Liver (tissue), 9 donors: ENCODE results near the gene ARHGAP35. TPM values are rescaled to one million over a fixed set of nuclear protein-coding genes. Genes with fewer than 3 reads are reported as not detected.

Source experiments
- DNase-seq: peaks from one replicate; pipeline ENCODE4 v3.0.0-alpha.2; 2017; ENCODE audit warnings: low spot score
- H3K27ac ChIP-seq, 2 donors: one replicate each; pipeline ENCODE4 v1.7.0; 2013; ENCODE audit warnings: inconsistent platforms in 2 of 2, low read length in 2 of 2, control low read depth in 1 of 2, low read depth in 1 of 2, mild to moderate bottlenecking in 1 of 2
- H3K27me3 ChIP-seq, 4 donors: one replicate each; pipeline versions ENCODE4 v1.6.1 to v1.7.0; 2013; ENCODE audit warnings: low read length in 3 of 4, inconsistent platforms in 1 of 4, mild to moderate bottlenecking in 1 of 4, moderate library complexity in 1 of 4; ENCODE audit not compliant: control insufficient read depth in 4 of 4, insufficient read depth in 4 of 4
- H3K36me3 ChIP-seq, 4 donors: one replicate each; pipeline versions ENCODE4 v1.6.1 to v1.7.0; 2013; ENCODE audit warnings: low read length in 3 of 4, mild to moderate bottlenecking in 3 of 4, low read depth in 1 of 4, moderate library complexity in 1 of 4; ENCODE audit not compliant: control insufficient read depth in 4 of 4, insufficient read depth in 3 of 4
- H3K4me1 ChIP-seq, 4 donors: one replicate each; pipeline versions ENCODE4 v1.6.1 to v1.7.0; 2013; ENCODE audit warnings: low read length in 3 of 4, mild to moderate bottlenecking in 3 of 4, moderate library complexity in 1 of 4; ENCODE audit not compliant: control insufficient read depth in 4 of 4, insufficient read depth in 4 of 4
- H3K4me3 ChIP-seq, 3 donors: one replicate each; pipeline versions ENCODE4 v1.6.1 to v1.7.0; 2013; ENCODE audit warnings: low read length in 3 of 3, control low read depth in 1 of 3, low read depth in 1 of 3, mild to moderate bottlenecking in 1 of 3
- H3K9ac ChIP-seq, 2 donors: one replicate each; pipeline ENCODE4 v1.7.0; 2013; ENCODE audit warnings: low read length in 2 of 2, mild to moderate bottlenecking in 2 of 2, moderate library complexity in 2 of 2, control low read depth in 1 of 2, low read depth in 1 of 2
- H3K9me3 ChIP-seq, 4 donors: one replicate each; pipeline versions ENCODE4 v1.6.1 to v1.7.0; 2013; ENCODE audit warnings: low read length in 3 of 4; ENCODE audit not compliant: control insufficient read depth in 4 of 4
- ATF3 ChIP-seq: IDR thresholded peaks from 2 replicates; pipeline ENCODE4 v1.6.1; 2016; ENCODE audit warnings: antibody characterized with exemption
- CTCF ChIP-seq: fragments of 150-350 bp; IDR thresholded peaks from 2 replicates; pipeline ENCODE4 v1.5.1; 2017; ENCODE audit warnings: improper control_type of control experiment, low read depth, low read length; ENCODE audit not compliant: missing input control
- EGR1 ChIP-seq, 2 donors: IDR thresholded peaks; 2 replicates each; pipeline ENCODE4 v1.6.1; 2016 to 2018; ENCODE audit warnings: antibody characterized with exemption in 2 of 2, low read depth in 2 of 2
- FOXA1 ChIP-seq: IDR thresholded peaks from 2 replicates; pipeline ENCODE4 v1.6.1; 2016; ENCODE audit warnings: antibody characterized with exemption
- FOXA2 ChIP-seq: IDR thresholded peaks from 2 replicates; pipeline ENCODE4 v1.6.1; 2016; ENCODE audit warnings: antibody characterized with exemption
- GABPA ChIP-seq, 2 donors: IDR thresholded peaks in 1 of 2; conservative IDR thresholded peaks in 1 of 2; 2 replicates each; pipeline ENCODE4 v1.6.1; 2016; ENCODE audit warnings: antibody characterized with exemption in 2 of 2, mild to moderate bottlenecking in 1 of 2, moderate library complexity in 1 of 2
- HNF4A ChIP-seq, 2 donors: conservative IDR thresholded peaks; 2 replicates each; pipeline ENCODE4 v1.6.1; 2016; ENCODE audit warnings: antibody characterized with exemption in 2 of 2, mild to moderate bottlenecking in 2 of 2
- HNF4G ChIP-seq: IDR thresholded peaks from 2 replicates; pipeline ENCODE4 v1.6.1; 2016; ENCODE audit warnings: antibody characterized with exemption
- JUND ChIP-seq, 2 donors: IDR thresholded peaks; 2 replicates each; pipeline ENCODE4 v1.6.1; 2016; ENCODE audit warnings: antibody characterized with exemption in 2 of 2
- MAX ChIP-seq: IDR thresholded peaks from 2 replicates; pipeline ENCODE4 v1.6.1; 2016; ENCODE audit warnings: antibody characterized with exemption
- NR2F2 ChIP-seq: IDR thresholded peaks from 2 replicates; pipeline ENCODE4 v1.6.1; 2016; ENCODE audit warnings: antibody characterized with exemption
- RAD21 ChIP-seq, 2 donors: IDR thresholded peaks; 2 replicates each; pipeline ENCODE4 v1.6.1; 2016; ENCODE audit warnings: antibody characterized with exemption in 2 of 2, mild to moderate bottlenecking in 2 of 2
- REST ChIP-seq: IDR thresholded peaks from 2 replicates; pipeline ENCODE4 v1.6.1; 2016; ENCODE audit warnings: antibody characterized with exemption, mild to moderate bottlenecking
- RXRA ChIP-seq, 2 donors: IDR thresholded peaks; 2 replicates each; pipeline ENCODE4 v1.6.1; 2017 to 2018; ENCODE audit warnings: antibody characterized with exemption in 2 of 2, mild to moderate bottlenecking in 1 of 2
- SP1 ChIP-seq: IDR thresholded peaks from 2 replicates; pipeline ENCODE4 v1.6.1; 2018; ENCODE audit warnings: antibody characterized with exemption, mild to moderate bottlenecking
- TAF1 ChIP-seq: conservative IDR thresholded peaks from 2 replicates; pipeline ENCODE4 v1.6.1; 2016; ENCODE audit warnings: antibody characterized with exemption, mild to moderate bottlenecking
- YY1 ChIP-seq: IDR thresholded peaks from 2 replicates; pipeline ENCODE4 v1.6.1; 2016; ENCODE audit warnings: antibody characterized with exemption, mild to moderate bottlenecking
- ZBTB33 ChIP-seq: IDR thresholded peaks from 2 replicates; pipeline ENCODE4 v1.6.1; 2016; ENCODE audit warnings: antibody characterized with exemption
- WGBS: extraction: QIAGEN DNeasy Blood & Tissue Kit; methylation state at CpG from one replicate; pipeline ENCODE4 v1.1.7; 2013; 5-methylcytosine and 5-hydroxymethylcytosine counted together
- polyA plus RNA-seq, 2 donors: library from polyadenylated mRNA; stranded (reverse) in 1 of 2; unstranded in 1 of 2; fragments of 200-250 nt in 1 of 2; fragments of >200 nt in 1 of 2; fragmentation: Nextera tagmentation in 1 of 2; extraction: Ambion mirVana in 1 of 2; gene quantifications; one replicate each; pipeline versions ENCODE4 v1.2.1 to v1.2.3, GENCODE V29; 2013 to 2015
- total RNA-seq, 2 donors: library from RNA; depleted of rRNA; stranded (reverse); fragments of >200 nt; gene quantifications; one replicate each; pipeline ENCODE4 v1.2.3, GENCODE V29; 2014
- donor health status: healthy.
- donor health status: healthy.
- donor health status: healthy.
- donor health status: healthy.
- donor health status: healthy.

Gene ARHGAP35
- total and polyA plus RNA-seq, 4 donors: 15.5 to 49.2 (median 21.7) TPM

GRCh38 chr19:46859637-46860124, 1.1 kb upstream of the ARHGAP35 start:
- Histone ChIP-seq H3K9ac (peak overlapping the region in 1 of 2 donors; percentile 67), H3K36me3 (no peaks in the 10 kb centered on the region), H3K9me3 (no peaks in the 10 kb centered on the region), H3K27me3 (no peaks in the 10 kb centered on the region), H3K4me1 (peaks cover 17 to 54% (median 40%) of the 10 kb centered on the region in 4 donors), H3K4me3 (peak overlapping the region; percentile 32 to 67 (median 40)), H3K27ac (peak overlapping the region; percentile 99 to 100)
- WGBS: 15% methylated on average over 18 of the region's 18 CpGs
- DNase-seq: no peak
- TF ChIP-seq FOXA2: peak; percentile 17
- TF ChIP-seq RXRA (IDR thresholded peaks at IDR 0.05): peak; percentile 32 to 61
- TF ChIP-seq RAD21 (IDR thresholded peaks at IDR 0.05): peak; percentile 28 to 44
- no peak for TF ChIP-seq YY1
- peak; percentile 1 for TF ChIP-seq HNF4G
- TF ChIP-seq NR2F2: peak; percentile 74
- TF ChIP-seq CTCF: no peak

- no peaks in the 10 kb centered on the region for H3K9me3 ChIP-seq
- H3K9ac ChIP-seq: peak overlapping the region; percentile 55 to 91
- H3K27ac ChIP-seq: peak overlapping the region; percentile 99 to 100
- no peaks in the 10 kb centered on the region for H3K27me3 ChIP-seq
- H3K4me1 ChIP-seq: peaks cover 18 to 60% (median 45%) of the 10 kb centered on the region in 4 donors
- no peaks in the 10 kb centered on the region for H3K36me3 ChIP-seq
- no peak for TF ChIP-seq FOXA1
- peak; percentile 98 for TF ChIP-seq ZBTB33
- no peak for TF ChIP-seq FOXA2
- peak; percentile 12 for TF ChIP-seq REST
- no peak for TF ChIP-seq JUND (IDR thresholded peaks at IDR 0.05)
- TF ChIP-seq TAF1: no peak
- peak in 1 of 2 donors; percentile 42 for TF ChIP-seq EGR1 (IDR thresholded peaks at IDR 0.05; ENCODE audit: low read depth in 2 of 2)
- TF ChIP-seq SP1: peak; percentile 88
- TF ChIP-seq MAX: peak; percentile 100
- peak; percentile 33 for TF ChIP-seq NR2F2
- peak; percentile 76 for TF ChIP-seq YY1
- peak in 1 of 2 donors; percentile 64 for TF ChIP-seq GABPA (IDR thresholded peaks at IDR 0.05 in 1 of 2, conservative IDR thresholded peaks at IDR 0.05 in 1 of 2)
- no peak for TF ChIP-seq ATF3
- TF ChIP-seq RAD21 (IDR thresholded peaks at IDR 0.05): no peak
- TF ChIP-seq HNF4A (conservative IDR thresholded peaks at IDR 0.05): peak in 1 of 2 donors; percentile 27
- peak overlapping the region; percentile 70 to 81 (median 73) for H3K4me3 ChIP-seq
- WGBS: under 1% methylated on average over 89 of the region's 89 CpGs
- DNase-seq: peak; percentile 96
Measured at GRCh38 chr19:46860125-46860845, 512 bp upstream of the ARHGAP35 start.
